Activated CD4-positive, alpha-beta T cell treated with anti-CD3 and anti-CD28 coated beads, Interleukin-2, amount 50 U/mL, for 24 hours (primary cell): Measurements from ENCODE around the gene PEMT.

Experiments
- DNase-seq, 2 donors: peaks; one replicate each; pipeline ENCODE4 v3.0.0-alpha.2; 2020; ENCODE audit warnings: low read depth in 1 of 2, low spot score in 1 of 2

PEMT gene

GRCh38 chr17:17572010-17572785 lies 19.3 kb downstream of the PEMT start:
- DNase-seq = no peak

- DNase-seq = no peak
Observed at GRCh38 chr17:17570798-17571716, 20.5 kb downstream of the PEMT start.

GRCh38 chr17:17570140-17570797 lies 21.2 kb downstream of the PEMT start:
- no peak for DNase-seq

GRCh38 chr17:17569691-17570090 lies 21.8 kb downstream of the PEMT start:
- DNase-seq = no peak

- peak; percentile 14 to 27 for DNase-seq
Observed at GRCh38 chr17:17568772-17569195, 22.7 kb downstream of the PEMT start.

GRCh38 chr17:17567631-17568030 lies 23.9 kb downstream of the PEMT start:
- no peak for DNase-seq

GRCh38 chr17:17566896-17567513 lies 24.5 kb downstream of the PEMT start:
- no peak for DNase-seq

GRCh38 chr17:17565471-17566339 lies 25.8 kb downstream of the PEMT start:
- no peak for DNase-seq

- DNase-seq = no peak
Observed at GRCh38 chr17:17564896-17565295, 26.6 kb downstream of the PEMT start.

GRCh38 chr17:17564323-17564722 lies 27.2 kb downstream of the PEMT start:
- no peak for DNase-seq

- DNase-seq = no peak
Observed at GRCh38 chr17:17563530-17563929, 28.0 kb downstream of the PEMT start.

- DNase-seq = no peak
Observed at GRCh38 chr17:17562146-17562511, 29.4 kb downstream of the PEMT start.

GRCh38 chr17:17561408-17562145 lies 29.9 kb downstream of the PEMT start:
- no peak for DNase-seq

GRCh38 chr17:17560975-17561374 lies 30.5 kb downstream of the PEMT start:
- DNase-seq = no peak

- no peak for DNase-seq
Observed at GRCh38 chr17:17560167-17560566, 31.3 kb downstream of the PEMT start.

GRCh38 chr17:17559164-17559563 lies 32.3 kb downstream of the PEMT start:
- no peak for DNase-seq

- no peak for DNase-seq
Observed at GRCh38 chr17:17558431-17558830, 33.1 kb downstream of the PEMT start.

GRCh38 chr17:17557796-17558195 lies 33.7 kb downstream of the PEMT start:
- DNase-seq = no peak

GRCh38 chr17:17556671-17557070 lies 34.8 kb downstream of the PEMT start:
- DNase-seq = no peak

- DNase-seq = no peak
Observed at GRCh38 chr17:17555906-17556305, 35.6 kb downstream of the PEMT start.
